G401 (cell line): Measurements from ENCODE around the gene HILPDA. TPM values are rescaled to one million over a fixed set of nuclear protein-coding genes. Genes with fewer than 3 reads are reported as not detected.

Experiments used
- DNase-seq: peaks from one replicate; pipeline ENCODE4 v3.0.0-alpha.2; 2015; ENCODE audit warnings: low spot score
- in situ Hi-C: cut with HindIII; loops from 2 replicates; pipeline ENCODE4 v1.10.0; 2016; ENCODE audit warnings: low sequenced_read_pairs, mixed read lengths
- total RNA-seq: library from RNA; depleted of rRNA; stranded (reverse); fragments of >200 nt; shearing (Covaris generic); gene quantifications from 2 replicates; pipeline ENCODE4 v1.2.3, GENCODE V29; 2014

Gene HILPDA
- total RNA-seq, 1 experiment from 2014 or later: 9.0 TPM

DNA sequence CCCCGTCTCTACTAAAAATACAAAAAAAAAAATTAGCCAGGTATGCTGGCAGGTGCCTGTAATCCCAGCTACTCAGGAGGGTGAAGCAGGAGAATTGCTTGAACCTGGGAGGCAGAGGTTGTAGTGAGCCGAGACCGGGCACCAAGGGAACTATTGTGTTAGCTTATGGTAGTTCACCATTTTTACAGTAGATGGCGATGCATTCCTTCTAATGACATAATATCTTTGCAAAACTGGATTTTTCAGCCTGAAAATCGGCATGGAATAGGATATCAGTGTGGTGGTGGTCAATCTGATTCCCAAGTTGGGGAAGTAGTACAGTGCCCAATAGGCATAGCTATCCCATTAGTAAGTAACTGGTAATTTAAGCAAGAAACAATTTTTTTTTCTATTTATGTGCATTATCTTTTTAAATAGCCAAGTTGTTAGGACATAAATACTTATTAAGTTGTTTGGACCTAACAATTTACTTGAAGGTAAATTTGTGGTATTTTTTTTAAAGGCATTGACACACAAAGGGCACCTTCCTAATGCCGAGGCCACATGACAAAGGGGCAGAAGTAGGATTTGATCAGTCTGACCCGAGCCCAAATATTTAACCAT is 28.3 kb upstream of the HILPDA start:
- in situ Hi-C loops: no loop called here
- DNase-seq: peak; percentile 77

GRCh38 chr7:128430207-128430606 is 25.5 kb upstream of the HILPDA start:
- in situ Hi-C loops: no loop called here
- no peak for DNase-seq

GRCh38 chr7:128431221-128431620 is 24.5 kb upstream of the HILPDA start:
- DNase-seq: no peak
- in situ Hi-C loops: no loop called here

- no peak for DNase-seq
- in situ Hi-C loops: no loop called here
These were observed 23.9 kb upstream of the HILPDA start for GRCh38 chr7:128431754-128432153.

- no peak for DNase-seq
- in situ Hi-C loops: no loop called here
These were observed 21.0 kb upstream of the HILPDA start for GRCh38 chr7:128434413-128435326.

DNA sequence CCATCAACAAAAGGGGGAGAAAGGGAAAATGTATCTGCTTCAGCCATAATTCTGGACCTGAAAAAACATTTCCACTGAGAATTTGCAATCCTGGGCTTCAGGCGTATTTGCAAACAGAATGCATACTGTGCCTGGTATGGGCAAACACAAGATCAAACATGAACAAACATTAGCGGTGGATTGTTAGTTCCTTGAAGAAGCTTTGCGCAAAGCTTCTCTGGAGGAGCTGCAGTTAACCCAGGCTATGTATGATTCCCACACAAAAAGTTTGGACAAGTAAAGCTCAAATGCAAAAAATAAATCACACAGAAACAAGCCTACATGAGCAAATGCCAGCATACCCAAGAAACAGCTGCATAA is 20.4 kb upstream of the HILPDA start:
- no peak for DNase-seq
- in situ Hi-C loops: no loop called here

DNA sequence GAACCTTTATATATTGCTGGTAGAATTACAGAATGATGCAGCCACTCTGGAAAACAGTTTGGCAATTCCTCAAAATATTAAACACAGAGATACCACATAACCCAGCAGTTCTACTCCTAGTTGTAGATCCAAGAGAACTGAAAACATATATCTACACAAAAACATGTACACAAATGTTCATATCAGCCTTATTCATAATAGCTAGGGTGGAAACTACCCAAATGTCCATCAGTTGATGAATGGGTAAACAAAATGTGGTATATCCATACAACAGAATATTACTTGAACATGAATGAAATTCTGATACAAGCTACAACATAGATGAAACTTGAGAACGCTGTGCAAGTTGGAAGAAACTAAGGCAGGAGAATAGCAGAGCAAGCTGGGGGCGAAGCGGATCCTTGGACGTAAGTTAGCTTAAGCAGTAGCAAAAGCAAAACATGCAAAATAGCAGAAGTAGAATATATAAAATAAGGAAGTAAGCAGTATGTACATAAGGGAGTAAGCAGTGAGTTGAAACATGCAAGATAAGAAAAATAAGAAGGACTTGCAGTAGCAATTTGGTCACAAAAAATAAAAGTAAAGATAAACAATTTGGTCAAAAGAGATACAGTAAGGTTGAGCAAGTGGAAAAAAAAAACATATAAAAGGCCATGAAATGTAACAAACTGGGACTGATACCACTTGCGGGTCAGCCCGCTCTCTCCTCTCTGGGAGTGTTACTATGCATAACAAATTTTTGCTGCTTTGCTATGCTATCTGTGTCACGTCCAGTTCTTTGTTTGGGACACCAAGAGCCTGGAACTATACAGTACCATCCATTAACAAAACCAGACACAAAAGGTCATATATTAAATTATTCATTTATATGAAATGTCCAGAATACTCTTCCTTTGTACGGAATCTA is 18.0 kb upstream of the HILPDA start:
- no peak for DNase-seq
- in situ Hi-C loops: no loop called here

- DNase-seq: no peak
- in situ Hi-C loops: no loop called here
These were observed 13.3 kb upstream of the HILPDA start for GRCh38 chr7:128442356-128442755.

GRCh38 chr7:128443831-128444600 is 11.7 kb upstream of the HILPDA start:
- DNase-seq: no peak
- in situ Hi-C loops: no loop called here

GRCh38 chr7:128446306-128446705 is 9.4 kb upstream of the HILPDA start:
- DNase-seq: peak; percentile 32
- in situ Hi-C loops: no loop called here

DNA sequence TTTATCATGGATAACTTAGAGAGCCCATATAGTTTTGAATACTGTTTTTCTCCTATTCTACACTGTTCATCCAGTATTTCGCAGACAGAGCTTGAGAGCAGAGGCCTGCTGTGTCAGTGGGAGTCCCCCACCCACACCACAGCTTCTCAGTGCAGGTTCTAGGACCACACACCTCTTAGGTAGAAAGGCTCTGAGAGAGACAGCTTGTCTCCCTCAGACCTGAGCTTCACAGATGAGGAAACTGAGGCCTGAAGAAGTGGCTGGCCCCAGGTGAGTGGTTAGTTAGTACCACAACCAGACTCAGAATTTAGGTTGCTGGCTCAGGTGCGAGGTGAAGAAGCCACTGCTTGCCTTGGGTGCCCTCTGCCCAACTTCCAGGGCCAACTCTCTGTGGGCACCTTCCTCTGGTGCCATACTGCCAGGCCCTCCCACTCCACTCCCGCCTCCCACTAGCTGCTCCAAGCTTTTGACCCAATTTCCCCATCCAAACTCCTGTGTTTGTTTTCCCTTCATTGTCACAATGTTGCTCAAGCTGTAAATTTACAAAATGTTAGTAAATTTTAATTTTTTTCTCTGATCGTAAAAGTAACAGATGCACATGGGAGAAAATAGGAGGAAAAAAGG is 7.6 kb upstream of the HILPDA start:
- in situ Hi-C loops: no loop called here
- no peak for DNase-seq

- no peak for DNase-seq
- in situ Hi-C loops: no loop called here
These were observed 6.9 kb upstream of the HILPDA start for GRCh38 chr7:128448751-128449302.

GRCh38 chr7:128450409-128450808 is 5.3 kb upstream of the HILPDA start:
- in situ Hi-C loops: no loop called here
- DNase-seq: no peak

DNA sequence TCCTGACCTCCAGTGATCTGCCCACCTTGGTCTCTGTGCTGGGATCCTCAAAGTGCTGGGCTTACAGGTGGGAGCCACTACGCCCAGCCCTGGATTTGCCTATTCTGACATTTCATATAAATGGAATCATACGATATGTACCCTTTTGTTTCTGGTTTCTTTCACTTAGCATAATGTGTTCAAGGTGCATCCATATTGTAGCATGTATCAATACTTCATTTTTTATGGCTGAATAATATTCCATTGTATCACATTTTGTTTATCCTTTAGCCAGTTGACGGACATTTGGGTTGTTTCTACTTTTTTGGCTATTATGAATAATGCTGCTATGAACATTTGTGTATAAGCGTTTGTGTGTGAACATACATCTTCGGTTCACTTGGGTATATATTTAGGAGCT is 4.8 kb upstream of the HILPDA start:
- in situ Hi-C loops: no loop called here
- no peak for DNase-seq

GRCh38 chr7:128452552-128452951 is 3.1 kb upstream of the HILPDA start:
- in situ Hi-C loops: no loop called here

GRCh38 chr7:128453836-128454804 is 1.6 kb upstream of the HILPDA start:
- DNase-seq: peak; percentile 20
- in situ Hi-C loops: no loop called here

More at GRCh38 chr7:128452552-128452951, 3.1 kb upstream of the HILPDA start:
- no peak for DNase-seq

- DNase-seq: no peak
- in situ Hi-C loops: no loop called here
These were observed 703 bp upstream of the HILPDA start for GRCh38 chr7:128454808-128455542.
